ENCODE measurements around the gene COBL. TPM values are rescaled to one million over a fixed set of nuclear protein-coding genes. Genes with fewer than 3 reads are reported as not detected.

Gene COBL
- total RNA-seq, 1 donor: not detected

DNA sequence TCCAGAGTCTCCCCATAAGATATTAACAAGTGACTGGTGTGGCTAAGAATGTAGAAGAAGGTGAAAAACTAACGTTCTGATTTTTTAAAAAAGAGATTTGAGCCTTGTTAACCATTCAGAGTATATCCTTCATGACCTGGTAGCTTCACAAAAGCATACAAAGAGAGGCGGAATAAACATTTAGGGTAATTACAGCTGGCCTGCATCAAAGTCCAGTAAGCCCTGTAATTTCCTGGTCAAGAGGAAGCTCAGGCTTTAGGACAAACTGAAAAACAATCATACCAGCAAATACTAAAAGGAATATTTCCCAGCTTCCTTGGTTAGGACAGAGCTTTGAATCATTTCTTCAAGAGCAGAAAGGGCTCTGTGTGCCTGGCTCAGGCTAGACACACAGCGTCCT, 165.2 kb downstream of the COBL start:
- DNase-seq (ENCODE audit: low read depth): no peak
- no peak overlapping the region for H3K4me3 ChIP-seq (ENCODE audit: low read depth, low read length)
- TF ChIP-seq CTCF (IDR thresholded peaks at IDR 0.05; ENCODE audit: insufficient read depth, low read length): no peak

DNA sequence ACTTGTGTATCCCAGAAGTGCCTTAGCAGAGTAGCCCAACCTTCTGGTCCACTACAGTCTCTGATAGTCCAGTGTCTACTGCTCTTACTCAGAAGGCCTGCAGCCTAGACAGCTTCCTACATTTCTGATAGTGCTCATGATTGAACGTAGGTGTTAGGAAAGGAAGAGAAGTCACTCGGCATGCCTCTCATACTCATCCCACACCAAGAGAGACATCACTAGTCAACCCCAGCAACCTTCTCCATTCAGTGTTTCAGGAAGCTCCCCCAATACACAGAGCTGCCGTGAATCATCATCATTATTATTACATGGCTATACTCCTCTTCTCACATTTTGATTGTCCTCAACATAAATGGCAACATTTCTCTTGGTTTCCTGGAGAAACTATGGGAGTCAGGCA, 166.4 kb downstream of the COBL start:
- no peak for TF ChIP-seq CTCF (IDR thresholded peaks at IDR 0.05; ENCODE audit: insufficient read depth, low read length)
- DNase-seq (ENCODE audit: low read depth): no peak
- no peak overlapping the region for H3K4me3 ChIP-seq (ENCODE audit: low read depth, low read length)

DNA sequence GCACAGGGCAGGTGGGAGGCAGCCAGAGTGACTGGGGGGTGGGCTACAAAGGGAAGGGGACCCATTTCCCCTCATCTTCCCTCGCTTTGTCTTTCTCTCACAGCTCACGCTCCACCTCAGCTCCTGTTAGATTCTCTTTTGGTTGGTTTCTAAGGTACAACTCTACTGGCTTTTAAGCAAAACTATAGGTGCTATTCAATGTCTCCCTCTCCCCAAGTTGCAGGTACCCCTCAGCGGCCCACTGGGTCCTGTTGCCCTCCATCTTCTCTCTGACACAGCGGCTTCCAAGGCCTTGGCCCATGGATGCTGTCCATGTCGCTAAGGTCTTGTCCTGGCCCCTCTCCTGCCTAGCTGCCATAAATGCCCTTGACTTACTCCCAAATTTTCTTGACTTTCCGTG, 168.4 kb downstream of the COBL start:
- H3K4me3 ChIP-seq (ENCODE audit: low read depth, low read length): no peak overlapping the region
- TF ChIP-seq CTCF (IDR thresholded peaks at IDR 0.05; ENCODE audit: insufficient read depth, low read length): no peak
- DNase-seq (ENCODE audit: low read depth): no peak

DNA sequence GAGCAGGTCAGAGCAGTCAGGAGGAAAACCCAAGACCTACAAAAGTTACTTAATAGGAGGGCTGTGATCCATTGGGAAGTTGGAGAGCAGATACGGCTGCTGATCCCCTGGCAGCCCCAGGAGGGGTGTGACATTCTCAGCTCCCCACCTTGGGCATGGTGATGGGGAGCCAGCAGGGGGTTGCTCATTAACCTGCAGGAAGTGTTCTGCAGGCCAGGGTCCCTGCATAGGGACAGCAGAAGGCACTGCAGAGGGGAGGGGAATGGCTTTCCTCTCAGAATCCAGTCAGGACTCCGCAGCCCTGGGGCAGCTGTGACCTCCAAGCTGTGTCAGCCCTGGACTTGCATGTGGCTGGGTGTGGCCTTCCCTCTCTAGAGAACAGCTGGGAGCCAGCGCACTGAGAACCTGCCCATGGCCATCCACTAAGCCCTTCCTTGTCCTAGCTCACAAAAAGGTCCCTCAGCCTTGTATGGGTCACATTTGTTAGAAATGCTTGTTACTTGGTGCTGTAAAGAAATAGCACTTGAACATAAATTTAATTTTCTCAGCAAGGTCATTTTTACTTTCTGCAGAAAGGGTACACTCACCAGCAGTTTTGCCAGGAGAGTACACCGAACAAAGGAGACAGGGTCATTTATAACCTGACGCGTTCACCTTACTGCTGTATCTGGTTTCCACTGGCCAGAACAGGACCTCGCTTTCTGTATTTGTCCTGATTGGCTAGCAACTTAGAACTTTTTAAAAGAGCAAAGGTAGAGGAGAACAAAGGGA, 169.6 kb downstream of the COBL start:
- no peak for DNase-seq (ENCODE audit: low read depth)
- TF ChIP-seq CTCF (IDR thresholded peaks at IDR 0.05; ENCODE audit: insufficient read depth, low read length): no peak
- H3K4me3 ChIP-seq (ENCODE audit: low read depth, low read length): no peak overlapping the region

- no peak for DNase-seq (ENCODE audit: low read depth)
- TF ChIP-seq CTCF (IDR thresholded peaks at IDR 0.05; ENCODE audit: insufficient read depth, low read length): no peak
- no peak overlapping the region for H3K4me3 ChIP-seq (ENCODE audit: low read depth, low read length)
These were observed 172.4 kb downstream of the COBL start for GRCh38 chr7:51144178-51144577.

DNA sequence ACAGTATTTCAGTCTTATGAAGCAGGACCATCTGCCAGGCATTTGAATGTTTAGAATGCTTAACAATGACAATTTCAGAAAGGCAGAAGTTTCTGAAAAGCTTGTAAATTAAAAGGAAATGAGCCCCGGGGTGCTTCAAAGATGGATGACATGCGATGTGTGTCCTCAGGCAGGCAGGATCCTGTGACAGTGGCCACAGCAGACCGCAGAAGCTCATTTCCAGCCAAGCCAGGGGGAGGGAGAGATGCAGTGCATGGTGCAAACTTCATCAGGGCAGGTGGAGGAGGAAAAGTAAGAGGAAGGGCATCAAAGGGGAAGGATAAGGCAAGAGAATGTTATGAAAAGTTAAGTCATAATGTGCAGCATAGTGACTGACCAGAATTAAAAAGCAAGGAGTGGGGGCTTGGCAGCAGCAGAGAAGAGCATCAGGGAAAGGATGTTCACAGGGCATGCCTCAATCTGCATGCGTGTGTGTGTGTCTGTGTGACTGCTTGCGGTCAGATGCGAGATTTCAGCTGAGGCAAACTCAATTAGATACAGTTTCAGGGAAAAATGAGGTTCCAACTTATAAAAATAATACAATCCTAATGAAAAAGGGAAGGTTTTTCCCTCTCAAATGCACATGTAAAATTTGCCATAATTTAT, 173.7 kb downstream of the COBL start:
- no peak for TF ChIP-seq CTCF (IDR thresholded peaks at IDR 0.05; ENCODE audit: insufficient read depth, low read length)
- DNase-seq (ENCODE audit: low read depth): no peak
- no peak overlapping the region for H3K4me3 ChIP-seq (ENCODE audit: low read depth, low read length)
